HepG2 (cell line): ENCODE results near the gene KSR1. TPM values are rescaled to one million over a fixed set of nuclear protein-coding genes. Genes with fewer than 3 reads are reported as not detected.

Experiments
- FOXP1 ChIP-seq, 2 experiments: fragments of 450-650 bp in 1 of 2; IDR thresholded peaks; 2 replicates each; pipeline ENCODE4 v1.6.1; 2017 to 2018; ENCODE audit warnings: antibody characterized with exemption in 1 of 2
- GATA4 ChIP-seq: sonication (generic); IDR thresholded peaks from 2 replicates; pipeline ENCODE4 v1.6.1; 2016; ENCODE audit warnings: antibody characterized with exemption, low read depth, borderline replicate concordance
- GFI1 ChIP-seq: sonication (generic); formaldehyde crosslinking; IDR thresholded peaks from 2 replicates; pipeline ENCODE4 v1.5.0; 2020; ENCODE audit warnings: missing genetic modification reagents, mild to moderate bottlenecking, borderline replicate concordance
- HDAC1 ChIP-seq: sonication (generic); formaldehyde crosslinking; IDR thresholded peaks from 2 replicates; pipeline ENCODE4 v1.5.1; 2020; ENCODE audit warnings: mild to moderate bottlenecking, missing genetic modification reagents
- NCOA2 ChIP-seq: sonication (generic); formaldehyde crosslinking; IDR thresholded peaks from 2 replicates; pipeline ENCODE4 v1.8.0; 2022; ENCODE audit warnings: inconsistent platforms
- U2AF1 ChIP-seq: fragments of 200-400 bp; formaldehyde crosslinking; optimal IDR thresholded peaks from 2 replicates; pipeline ENCODE3; 2017; ENCODE audit warnings: mild to moderate bottlenecking, low read depth, low read length
- ZFP62 ChIP-seq: sonication (generic); formaldehyde crosslinking; IDR thresholded peaks from 2 replicates; pipeline ENCODE4 v1.4.0; 2020; ENCODE audit warnings: missing genetic modification reagents
- polyA plus RNA-seq, 8 experiments: library from polyadenylated mRNA; depleted of rRNA in 3 of 8; stranded (reverse) in 7 of 8; unstranded in 1 of 8; fragments of >200 nt; fragmentation: Illumina TruSeq in 4 of 8; extraction: Trizol in 4 of 8; gene quantifications; 2 replicates each; pipeline versions ENCODE4 v1.2.1 to v1.2.3, GENCODE V29; 2011 to 2016; ENCODE audit warnings: low read depth in 4 of 8, missing spikeins in 1 of 8, mixed read lengths in 1 of 8; ENCODE audit not compliant: insufficient read depth in 1 of 8
- total RNA-seq, 5 experiments: library from RNA; depleted of rRNA; stranded (reverse); fragments of >200 nt; fragmentation: Illumina TruSeq; extraction: Trizol; gene quantifications; 2 replicates each; pipeline ENCODE4 v1.2.3, GENCODE V29; 2016; ENCODE audit warnings: low read depth in 1 of 5
- TF ChIP-seq, protein P1 (sequence below): sonication (generic); formaldehyde crosslinking; IDR thresholded peaks from 2 replicates; pipeline ENCODE4 v1.4.0; 2020; ENCODE audit warnings: missing genetic modification reagents, mild to moderate bottlenecking, borderline replicate concordance
- TF ChIP-seq, protein P2 (sequence below): sonication (generic); formaldehyde crosslinking; IDR thresholded peaks from 2 replicates; pipeline ENCODE4 v1.4.0; 2020; ENCODE audit warnings: mild to moderate bottlenecking, missing genetic modification reagents
- TF ChIP-seq, protein P3 (sequence below): sonication (generic); formaldehyde crosslinking; IDR thresholded peaks from 2 replicates; pipeline ENCODE4 v1.4.0; 2020; ENCODE audit warnings: mild to moderate bottlenecking, missing genetic modification reagents
- TF ChIP-seq, protein P4 (sequence below): sonication (generic); formaldehyde crosslinking; IDR thresholded peaks from 2 replicates; pipeline ENCODE4 v1.8.1; 2023; ENCODE audit warnings: mild to moderate bottlenecking, missing genetic modification reagents, borderline replicate concordance
- TF ChIP-seq, protein P5 (sequence below): sonication (generic); formaldehyde crosslinking; IDR thresholded peaks from 2 replicates; pipeline ENCODE4 v1.4.0; 2020; ENCODE audit warnings: missing genetic modification reagents
- TF ChIP-seq, protein P6 (sequence below): IDR thresholded peaks from 2 replicates; pipeline ENCODE4 v1.6.1; 2016; ENCODE audit warnings: low read depth, control low read depth

KSR1 gene
- total and polyA plus RNA-seq, 2 of the 13 experiments (the other 11 are each of a cell fraction or from before 2014, with no cell fraction given), result 10.1 to 16.6 TPM

DNA sequence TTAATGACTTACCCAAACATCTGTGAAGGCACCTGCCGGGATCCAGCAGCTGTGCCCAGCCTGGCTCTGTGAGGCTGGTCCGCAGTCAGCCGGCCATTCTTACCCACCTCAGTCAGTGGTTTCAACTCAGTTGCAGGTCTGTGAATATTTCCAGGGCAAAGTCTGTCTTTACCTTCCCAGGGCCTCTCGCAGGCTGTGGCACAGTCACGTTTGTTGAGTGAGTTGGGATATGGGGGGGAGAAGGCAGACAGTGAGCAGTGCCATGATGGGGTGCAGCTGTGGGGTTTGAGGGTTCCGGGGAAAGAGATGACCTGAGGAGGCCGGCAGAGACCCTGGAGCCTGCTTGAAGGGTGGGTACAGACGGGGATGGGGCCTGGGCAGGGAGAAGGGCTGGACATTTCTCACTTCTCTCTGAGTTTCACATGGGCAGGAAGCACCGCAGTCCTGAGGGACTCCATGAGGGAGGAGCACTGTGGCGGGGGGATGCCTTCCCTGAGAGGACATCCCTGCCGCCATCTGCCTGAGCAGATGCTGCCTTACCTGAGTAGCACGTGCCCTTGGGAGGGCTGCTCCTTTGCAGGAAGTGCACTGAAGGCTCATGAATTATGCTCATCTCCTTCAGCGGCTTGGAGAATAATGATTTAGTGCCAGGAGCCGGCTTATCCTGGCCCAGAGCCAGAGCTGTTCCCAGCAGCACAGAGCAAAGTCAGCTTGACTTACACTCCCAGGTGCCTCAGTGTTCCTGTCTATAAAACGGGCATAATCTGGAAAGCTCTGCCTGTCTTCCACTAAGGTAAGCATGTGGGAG, 48.1 kb downstream of the KSR1 start (continued):
- TF ChIP-seq, protein P1, sequence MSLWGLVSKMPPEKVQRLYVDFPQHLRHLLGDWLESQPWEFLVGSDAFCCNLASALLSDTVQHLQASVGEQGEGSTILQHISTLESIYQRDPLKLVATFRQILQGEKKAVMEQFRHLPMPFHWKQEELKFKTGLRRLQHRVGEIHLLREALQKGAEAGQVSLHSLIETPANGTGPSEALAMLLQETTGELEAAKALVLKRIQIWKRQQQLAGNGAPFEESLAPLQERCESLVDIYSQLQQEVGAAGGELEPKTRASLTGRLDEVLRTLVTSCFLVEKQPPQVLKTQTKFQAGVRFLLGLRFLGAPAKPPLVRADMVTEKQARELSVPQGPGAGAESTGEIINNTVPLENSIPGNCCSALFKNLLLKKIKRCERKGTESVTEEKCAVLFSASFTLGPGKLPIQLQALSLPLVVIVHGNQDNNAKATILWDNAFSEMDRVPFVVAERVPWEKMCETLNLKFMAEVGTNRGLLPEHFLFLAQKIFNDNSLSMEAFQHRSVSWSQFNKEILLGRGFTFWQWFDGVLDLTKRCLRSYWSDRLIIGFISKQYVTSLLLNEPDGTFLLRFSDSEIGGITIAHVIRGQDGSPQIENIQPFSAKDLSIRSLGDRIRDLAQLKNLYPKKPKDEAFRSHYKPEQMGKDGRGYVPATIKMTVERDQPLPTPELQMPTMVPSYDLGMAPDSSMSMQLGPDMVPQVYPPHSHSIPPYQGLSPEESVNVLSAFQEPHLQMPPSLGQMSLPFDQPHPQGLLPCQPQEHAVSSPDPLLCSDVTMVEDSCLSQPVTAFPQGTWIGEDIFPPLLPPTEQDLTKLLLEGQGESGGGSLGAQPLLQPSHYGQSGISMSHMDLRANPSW, result no peak
- TF ChIP-seq FOXP1 (IDR thresholded peaks at IDR 0.05) (no peak), FOXP1 (CRISPR knock-in tag; IDR thresholded peaks at IDR 0.05) (no peak), GATA4 (no peak), U2AF1 (no peak), ZFP62 (CRISPR knock-in tag) (no peak), GFI1 (CRISPR knock-in tag) (no peak), HDAC1 (CRISPR knock-in tag) (peak; percentile 34; the same call in 1 of the 2 replicates), NCOA2 (CRISPR knock-in tag) (no peak)
- TF ChIP-seq, protein P2, sequence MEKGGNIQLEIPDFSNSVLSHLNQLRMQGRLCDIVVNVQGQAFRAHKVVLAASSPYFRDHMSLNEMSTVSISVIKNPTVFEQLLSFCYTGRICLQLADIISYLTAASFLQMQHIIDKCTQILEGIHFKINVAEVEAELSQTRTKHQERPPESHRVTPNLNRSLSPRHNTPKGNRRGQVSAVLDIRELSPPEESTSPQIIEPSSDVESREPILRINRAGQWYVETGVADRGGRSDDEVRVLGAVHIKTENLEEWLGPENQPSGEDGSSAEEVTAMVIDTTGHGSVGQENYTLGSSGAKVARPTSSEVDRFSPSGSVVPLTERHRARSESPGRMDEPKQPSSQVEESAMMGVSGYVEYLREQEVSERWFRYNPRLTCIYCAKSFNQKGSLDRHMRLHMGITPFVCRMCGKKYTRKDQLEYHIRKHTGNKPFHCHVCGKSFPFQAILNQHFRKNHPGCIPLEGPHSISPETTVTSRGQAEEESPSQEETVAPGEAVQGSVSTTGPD, result no peak
- TF ChIP-seq, protein P3, sequence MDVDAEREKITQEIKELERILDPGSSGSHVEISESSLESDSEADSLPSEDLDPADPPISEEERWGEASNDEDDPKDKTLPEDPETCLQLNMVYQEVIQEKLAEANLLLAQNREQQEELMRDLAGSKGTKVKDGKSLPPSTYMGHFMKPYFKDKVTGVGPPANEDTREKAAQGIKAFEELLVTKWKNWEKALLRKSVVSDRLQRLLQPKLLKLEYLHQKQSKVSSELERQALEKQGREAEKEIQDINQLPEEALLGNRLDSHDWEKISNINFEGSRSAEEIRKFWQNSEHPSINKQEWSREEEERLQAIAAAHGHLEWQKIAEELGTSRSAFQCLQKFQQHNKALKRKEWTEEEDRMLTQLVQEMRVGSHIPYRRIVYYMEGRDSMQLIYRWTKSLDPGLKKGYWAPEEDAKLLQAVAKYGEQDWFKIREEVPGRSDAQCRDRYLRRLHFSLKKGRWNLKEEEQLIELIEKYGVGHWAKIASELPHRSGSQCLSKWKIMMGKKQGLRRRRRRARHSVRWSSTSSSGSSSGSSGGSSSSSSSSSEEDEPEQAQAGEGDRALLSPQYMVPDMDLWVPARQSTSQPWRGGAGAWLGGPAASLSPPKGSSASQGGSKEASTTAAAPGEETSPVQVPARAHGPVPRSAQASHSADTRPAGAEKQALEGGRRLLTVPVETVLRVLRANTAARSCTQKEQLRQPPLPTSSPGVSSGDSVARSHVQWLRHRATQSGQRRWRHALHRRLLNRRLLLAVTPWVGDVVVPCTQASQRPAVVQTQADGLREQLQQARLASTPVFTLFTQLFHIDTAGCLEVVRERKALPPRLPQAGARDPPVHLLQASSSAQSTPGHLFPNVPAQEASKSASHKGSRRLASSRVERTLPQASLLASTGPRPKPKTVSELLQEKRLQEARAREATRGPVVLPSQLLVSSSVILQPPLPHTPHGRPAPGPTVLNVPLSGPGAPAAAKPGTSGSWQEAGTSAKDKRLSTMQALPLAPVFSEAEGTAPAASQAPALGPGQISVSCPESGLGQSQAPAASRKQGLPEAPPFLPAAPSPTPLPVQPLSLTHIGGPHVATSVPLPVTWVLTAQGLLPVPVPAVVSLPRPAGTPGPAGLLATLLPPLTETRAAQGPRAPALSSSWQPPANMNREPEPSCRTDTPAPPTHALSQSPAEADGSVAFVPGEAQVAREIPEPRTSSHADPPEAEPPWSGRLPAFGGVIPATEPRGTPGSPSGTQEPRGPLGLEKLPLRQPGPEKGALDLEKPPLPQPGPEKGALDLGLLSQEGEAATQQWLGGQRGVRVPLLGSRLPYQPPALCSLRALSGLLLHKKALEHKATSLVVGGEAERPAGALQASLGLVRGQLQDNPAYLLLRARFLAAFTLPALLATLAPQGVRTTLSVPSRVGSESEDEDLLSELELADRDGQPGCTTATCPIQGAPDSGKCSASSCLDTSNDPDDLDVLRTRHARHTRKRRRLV (CRISPR knock-in tag), result no peak
- TF ChIP-seq, protein P4, sequence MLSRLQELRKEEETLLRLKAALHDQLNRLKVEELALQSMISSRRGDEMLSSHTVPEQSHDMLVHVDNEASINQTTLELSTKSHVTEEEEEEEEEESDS (CRISPR knock-in tag), result no peak
- TF ChIP-seq, protein P5, sequence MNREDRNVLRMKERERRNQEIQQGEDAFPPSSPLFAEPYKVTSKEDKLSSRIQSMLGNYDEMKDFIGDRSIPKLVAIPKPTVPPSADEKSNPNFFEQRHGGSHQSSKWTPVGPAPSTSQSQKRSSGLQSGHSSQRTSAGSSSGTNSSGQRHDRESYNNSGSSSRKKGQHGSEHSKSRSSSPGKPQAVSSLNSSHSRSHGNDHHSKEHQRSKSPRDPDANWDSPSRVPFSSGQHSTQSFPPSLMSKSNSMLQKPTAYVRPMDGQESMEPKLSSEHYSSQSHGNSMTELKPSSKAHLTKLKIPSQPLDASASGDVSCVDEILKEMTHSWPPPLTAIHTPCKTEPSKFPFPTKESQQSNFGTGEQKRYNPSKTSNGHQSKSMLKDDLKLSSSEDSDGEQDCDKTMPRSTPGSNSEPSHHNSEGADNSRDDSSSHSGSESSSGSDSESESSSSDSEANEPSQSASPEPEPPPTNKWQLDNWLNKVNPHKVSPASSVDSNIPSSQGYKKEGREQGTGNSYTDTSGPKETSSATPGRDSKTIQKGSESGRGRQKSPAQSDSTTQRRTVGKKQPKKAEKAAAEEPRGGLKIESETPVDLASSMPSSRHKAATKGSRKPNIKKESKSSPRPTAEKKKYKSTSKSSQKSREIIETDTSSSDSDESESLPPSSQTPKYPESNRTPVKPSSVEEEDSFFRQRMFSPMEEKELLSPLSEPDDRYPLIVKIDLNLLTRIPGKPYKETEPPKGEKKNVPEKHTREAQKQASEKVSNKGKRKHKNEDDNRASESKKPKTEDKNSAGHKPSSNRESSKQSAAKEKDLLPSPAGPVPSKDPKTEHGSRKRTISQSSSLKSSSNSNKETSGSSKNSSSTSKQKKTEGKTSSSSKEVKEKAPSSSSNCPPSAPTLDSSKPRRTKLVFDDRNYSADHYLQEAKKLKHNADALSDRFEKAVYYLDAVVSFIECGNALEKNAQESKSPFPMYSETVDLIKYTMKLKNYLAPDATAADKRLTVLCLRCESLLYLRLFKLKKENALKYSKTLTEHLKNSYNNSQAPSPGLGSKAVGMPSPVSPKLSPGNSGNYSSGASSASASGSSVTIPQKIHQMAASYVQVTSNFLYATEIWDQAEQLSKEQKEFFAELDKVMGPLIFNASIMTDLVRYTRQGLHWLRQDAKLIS, result no peak
- TF ChIP-seq, protein P6, sequence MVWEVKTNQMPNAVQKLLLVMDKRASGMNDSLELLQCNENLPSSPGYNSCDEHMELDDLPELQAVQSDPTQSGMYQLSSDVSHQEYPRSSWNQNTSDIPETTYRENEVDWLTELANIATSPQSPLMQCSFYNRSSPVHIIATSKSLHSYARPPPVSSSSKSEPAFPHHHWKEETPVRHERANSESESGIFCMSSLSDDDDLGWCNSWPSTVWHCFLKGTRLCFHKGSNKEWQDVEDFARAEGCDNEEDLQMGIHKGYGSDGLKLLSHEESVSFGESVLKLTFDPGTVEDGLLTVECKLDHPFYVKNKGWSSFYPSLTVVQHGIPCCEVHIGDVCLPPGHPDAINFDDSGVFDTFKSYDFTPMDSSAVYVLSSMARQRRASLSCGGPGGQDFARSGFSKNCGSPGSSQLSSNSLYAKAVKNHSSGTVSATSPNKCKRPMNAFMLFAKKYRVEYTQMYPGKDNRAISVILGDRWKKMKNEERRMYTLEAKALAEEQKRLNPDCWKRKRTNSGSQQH (CRISPR knock-in tag), result no peak
